HL-60/S4 treated with retinoic acid at 250 ng/mL for 4 days and 3 days (cell line): ENCODE data around the gene DALRD3.

Source experiments
- in situ Hi-C: fragments of 300-500 bp; cut with MboI; formaldehyde crosslinking; loops from 2 replicates; pipeline ENCODE4 v1.7.0; 2022; ENCODE audit warnings: low sequenced_read_pairs

The DALRD3 gene, protein sequence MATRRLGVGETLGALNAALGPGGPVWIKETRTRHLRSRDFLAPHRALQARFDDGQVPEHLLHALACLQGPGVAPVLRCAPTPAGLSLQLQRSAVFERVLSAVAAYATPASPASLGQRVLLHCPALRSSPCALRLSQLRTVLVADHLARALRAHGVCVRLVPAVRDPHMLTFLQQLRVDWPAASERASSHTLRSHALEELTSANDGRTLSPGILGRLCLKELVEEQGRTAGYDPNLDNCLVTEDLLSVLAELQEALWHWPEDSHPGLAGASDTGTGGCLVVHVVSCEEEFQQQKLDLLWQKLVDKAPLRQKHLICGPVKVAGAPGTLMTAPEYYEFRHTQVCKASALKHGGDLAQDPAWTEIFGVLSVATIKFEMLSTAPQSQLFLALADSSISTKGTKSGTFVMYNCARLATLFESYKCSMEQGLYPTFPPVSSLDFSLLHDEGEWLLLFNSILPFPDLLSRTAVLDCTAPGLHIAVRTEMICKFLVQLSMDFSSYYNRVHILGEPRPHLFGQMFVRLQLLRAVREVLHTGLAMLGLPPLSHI

DNA sequence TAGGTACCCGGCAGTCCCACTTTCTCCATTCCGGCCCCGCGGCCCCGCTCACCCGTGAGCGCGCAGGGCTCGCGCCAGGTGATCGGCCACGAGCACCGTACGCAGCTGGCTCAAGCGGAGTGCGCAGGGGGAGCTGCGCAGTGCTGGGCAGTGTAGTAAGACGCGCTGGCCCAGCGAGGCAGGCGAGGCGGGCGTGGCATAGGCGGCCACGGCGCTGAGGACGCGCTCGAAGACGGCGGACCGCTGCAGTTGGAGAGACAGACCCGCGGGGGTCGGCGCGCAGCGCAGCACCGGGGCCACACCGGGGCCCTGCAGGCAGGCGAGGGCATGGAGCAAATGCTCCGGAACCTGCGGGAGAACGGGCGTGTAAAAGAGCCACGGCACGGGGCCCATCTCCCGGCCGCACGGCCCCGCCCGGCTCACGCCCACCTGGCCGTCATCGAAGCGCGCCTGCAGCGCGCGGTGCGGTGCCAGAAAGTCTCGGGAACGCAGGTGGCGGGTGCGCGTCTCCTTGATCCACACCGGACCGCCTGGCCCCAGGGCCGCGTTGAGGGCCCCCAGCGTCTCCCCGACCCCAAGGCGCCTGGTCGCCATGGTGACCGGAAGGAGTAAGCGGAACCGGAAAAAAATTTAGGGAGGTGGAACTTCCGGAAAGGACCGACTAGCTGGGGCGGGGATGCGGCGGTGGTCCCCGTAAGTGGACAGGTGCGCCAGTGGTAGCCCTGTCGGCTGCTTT is at the start of gene DALRD3:
Gene DALRD3, minus strand, starts transcription at position 610 of the 736 bp plus-strand sequence. Its CDS starts 16 bp downstream, at position 594.
- in situ Hi-C loops: no loop called here

DNA sequence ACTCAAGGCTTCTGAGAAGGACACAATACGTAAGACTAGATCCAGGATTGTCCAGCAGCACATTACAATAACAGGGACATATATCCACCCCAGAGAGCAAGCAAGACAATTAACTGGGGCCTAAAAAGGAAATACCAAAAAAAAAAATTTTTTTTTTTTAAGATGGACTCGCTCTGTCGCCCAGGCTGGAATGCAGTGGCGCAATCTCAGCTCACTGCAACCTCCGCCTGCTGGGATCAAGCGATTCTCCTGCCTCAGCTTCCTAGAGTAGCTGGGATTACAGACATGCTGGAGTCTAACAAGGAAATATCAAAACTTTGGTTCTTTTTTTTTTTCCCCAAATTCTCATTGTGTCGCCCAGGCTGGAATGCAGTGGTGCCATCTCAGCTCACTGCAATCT is 39.6 kb upstream of the DALRD3 start:
- in situ Hi-C loops: no loop called here

DNA sequence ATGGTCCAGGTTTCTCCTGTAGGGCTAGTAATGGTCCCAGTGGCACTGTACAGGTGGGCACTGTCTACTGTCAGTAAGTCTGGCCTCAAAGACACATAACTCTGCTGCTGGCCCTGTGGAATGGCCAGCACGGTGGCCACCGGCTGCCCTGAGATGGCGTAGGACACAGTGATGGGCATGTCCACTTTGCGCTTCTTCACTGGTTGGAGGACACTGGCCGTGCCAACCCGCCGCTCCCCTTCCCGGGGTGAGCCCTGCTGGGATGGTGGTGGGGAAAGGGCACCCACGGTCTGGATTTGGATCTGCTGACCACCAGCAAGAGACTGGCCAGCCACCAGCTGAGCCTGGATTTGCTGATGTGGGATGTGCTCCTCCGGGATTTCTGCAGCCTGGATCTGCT is 38.9 kb upstream of the DALRD3 start:
- in situ Hi-C loops: no loop called here

DNA sequence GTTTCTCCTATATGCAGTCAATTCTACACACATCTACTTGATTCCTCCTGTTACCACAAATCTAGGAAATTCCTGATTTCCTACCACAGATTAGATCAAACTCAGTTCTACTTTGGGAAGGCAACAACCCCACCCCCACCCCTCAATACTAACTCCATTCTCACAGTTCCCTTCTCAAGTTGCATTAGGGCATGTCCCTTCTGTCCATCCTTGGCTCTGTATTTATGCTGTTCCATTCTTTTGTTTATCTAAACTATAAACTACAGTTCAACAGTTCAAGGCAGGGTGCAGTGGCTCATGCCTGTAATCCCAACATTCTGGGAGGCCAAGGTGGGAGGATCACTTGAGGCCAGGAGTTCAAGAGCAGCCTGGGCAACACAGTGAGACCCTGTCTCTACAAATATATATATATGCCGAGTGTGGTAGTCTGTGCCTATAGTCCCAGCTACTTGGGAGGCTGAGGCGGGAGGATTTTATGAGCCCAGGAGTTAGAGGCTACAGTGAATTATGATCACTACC is 36.0 kb upstream of the DALRD3 start:
- in situ Hi-C loops: no loop called here

DNA sequence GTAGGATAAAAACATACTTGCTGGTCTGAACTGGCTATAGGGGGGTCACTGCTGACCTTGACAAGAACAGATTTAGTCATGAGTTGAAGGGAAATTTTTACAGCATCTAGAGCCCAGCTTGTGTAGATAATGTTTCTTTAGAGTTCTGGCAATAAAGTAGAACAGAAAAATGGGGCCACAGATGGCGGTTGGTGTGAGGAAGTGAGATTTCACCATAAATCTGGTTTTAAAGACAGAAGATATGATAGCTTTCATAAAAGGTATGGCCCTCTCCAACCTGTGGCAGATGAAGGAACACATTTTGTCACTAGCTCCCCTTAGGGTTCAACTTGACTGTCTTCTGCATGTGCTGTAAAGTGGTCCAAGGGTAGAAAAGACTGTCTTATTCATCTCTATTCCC is 35.2 kb upstream of the DALRD3 start:
- in situ Hi-C loops: no loop called here

DNA sequence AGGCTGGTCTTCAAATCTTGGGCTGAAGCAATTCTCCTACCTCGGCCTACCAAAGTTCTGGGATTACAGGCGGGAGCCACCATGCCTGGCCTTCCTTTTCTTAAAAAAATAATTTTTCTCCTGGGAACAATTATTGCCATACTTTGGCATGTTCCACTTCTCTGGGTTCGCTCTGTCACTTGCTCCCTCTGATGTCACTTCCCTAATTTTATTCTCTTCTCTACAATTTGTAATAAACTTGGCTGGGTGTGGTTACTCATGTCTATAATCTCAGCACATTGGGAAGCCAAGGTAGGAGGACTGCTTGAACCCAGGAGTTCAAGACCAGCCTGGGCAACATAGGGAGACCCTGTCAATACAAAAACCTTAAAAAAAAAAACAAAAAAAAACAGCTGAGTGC is 16.9 kb upstream of the DALRD3 start:
- in situ Hi-C loops: no loop called here

DNA sequence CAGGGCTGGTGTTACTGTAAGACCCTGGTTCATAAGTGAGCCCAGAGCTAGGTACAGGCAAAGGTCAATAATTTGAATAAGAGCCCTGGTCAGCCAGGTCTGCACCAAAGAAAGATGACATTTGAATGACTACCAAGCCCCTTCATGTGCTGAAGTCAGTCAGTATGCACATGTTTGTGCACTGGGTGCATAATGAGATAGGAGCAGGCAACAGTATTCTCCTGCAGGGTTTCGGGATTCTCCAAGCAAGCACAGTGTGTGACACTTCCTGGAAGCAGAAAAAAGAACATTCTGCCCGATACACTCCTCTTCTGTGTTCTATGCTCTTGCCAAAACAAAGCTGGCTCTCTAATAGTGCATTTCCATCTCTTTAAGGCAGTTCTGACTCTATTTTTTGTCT is 16.3 kb upstream of the DALRD3 start:
- in situ Hi-C loops: no loop called here

DNA sequence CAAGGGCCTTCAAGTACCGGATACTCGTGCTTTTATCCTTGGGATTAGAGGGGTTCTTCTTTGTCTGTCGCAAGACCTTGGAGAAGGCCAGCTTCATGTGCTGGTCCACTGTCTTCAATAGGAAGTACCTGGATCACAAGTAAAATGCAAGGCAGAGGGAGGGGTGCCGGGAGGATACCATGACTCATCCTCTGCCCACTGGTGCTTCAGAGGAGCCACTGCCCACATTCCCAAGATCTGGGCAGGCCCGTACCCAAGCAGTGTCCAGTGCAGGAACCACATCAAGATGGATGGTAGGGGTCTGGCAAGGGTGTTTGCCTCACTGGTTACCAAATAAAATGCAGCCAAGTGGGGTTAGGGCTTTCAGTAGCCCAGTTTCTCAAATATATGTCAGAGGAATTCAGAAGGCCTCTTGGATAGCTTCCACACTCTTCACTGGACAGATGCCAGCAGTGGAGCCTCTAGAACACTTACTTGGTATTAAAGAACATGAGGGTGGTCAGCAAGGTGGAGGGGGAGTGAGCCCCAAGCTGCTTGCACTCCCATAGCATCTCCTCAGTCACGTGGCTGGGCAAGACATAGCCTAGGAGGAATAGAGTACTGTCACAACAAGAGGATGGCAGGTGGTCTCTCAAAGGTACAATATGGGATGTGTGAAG is 14.4 kb upstream of the DALRD3 start:
- in situ Hi-C loops: no loop called here

DNA sequence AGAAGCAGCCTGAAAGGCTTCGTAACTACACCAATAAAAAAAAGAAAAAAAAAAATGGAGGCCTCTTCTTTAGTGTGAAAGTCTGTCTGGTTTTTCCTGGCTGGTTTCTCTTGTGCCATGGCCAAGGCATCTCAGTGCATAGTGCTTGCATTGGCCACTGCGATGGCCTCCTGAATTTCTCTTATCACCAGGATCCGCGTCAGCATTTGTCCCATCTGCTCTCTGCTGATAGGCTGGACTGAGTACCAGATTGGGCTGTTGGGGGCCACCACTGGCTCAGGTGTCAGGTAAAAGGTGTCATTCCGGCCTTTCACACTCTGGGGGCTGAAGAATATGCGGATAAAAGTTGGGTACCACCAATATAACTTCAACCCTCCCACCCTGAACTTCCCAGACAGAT is 11.9 kb upstream of the DALRD3 start:
- in situ Hi-C loops: no loop called here

DNA sequence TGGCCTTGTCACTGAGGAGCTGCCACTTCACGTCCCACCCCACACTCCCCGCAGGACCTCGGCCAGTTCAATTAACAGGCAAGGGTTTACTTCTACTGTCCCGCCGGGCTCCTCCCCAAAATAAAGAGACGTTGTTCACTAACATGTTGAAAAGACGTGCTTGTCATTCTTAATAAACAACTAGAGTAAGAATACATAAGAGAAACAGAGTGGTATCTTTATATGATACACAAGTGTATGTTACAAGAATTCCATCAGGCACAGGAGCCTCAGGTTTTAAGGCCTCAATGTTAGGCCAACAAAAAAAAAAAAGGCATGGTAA is 11.1 kb upstream of the DALRD3 start:
- in situ Hi-C loops: no loop called here

DNA sequence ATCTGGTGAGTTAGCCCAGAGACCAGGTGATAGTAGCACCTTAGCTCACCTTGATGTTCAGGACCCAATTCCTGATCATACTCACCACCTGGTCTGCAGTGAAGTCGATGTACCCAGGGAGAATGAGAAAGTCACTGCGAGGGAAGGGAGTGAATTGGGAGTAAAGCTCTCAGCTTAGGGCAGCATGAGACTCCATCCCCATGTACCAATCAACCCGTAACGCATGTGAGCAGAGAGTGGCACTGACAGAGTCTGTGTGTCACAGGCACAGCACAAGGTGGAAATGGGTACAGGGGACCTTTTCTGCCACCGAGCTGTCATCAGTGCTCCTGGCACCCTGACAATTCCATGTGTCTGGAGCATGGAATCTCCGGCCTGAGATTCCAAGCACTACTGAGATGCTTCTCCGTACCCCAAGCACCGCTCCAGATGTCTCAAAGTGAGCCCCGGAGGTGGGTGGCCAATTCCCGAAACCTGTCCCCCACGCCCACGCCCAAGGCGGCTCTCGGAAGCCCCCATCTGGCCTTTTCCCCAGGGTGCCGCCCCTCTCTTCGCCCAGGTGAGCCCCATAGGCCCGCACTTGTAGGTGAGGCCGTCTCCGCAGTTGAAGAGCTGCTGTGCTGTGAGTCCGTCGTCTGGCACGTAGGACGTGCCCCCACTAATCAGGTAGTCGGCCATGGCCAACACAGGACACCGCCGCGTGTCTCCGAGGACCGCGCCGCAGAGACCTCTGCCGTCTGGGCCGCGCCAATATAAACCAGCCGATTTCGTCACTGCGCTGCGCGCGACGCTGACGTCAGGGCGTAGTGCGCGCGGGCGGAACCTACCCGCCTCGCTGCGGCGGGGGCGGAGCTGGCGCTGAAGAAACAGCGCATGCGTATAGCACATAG is 10.5 kb upstream of the DALRD3 start, which contains the start of gene IMPDH2:
Gene IMPDH2, minus strand, starts transcription at position 726 of the 890 bp plus-strand sequence. Its CDS starts 48 bp downstream, at position 678.
- in situ Hi-C loops: no loop called here

DNA sequence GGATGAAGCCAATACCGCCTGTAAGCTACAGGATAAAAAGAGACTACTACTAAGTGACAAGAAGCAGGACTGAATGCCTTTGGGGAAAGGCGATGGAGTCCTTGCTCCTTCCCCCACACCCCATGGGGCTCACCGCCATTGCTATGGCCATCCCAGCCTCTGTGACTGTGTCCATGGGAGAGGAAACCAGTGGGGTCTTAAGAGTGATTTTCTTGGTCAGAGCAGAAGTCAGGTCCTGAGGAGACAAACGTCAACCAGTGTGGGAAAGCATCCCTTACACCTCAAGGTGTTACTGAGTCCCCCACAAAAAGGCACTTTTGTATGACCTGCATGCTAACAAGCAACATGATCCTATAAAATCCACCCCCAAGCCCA is 9.9 kb upstream of the DALRD3 start:
- in situ Hi-C loops: no loop called here

DNA sequence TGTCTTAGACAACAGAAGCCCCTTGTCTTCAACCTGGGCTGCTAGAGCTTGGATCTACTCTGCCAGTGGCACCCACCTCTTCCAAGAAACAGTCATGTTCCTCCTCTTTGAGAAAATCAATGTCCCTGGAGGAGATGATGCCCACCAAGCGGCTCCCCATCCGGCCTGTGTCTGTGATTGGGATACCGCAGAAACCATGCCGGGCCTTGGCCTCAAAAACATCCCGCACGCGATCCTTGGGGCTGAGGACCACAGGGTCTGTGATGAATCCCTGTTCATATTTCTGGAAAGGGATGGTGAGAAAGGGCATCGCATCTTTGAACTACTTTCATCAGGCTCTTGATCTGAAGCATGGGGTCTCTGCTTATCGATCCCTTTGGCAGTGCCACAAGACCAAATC is 9.3 kb upstream of the DALRD3 start:
- in situ Hi-C loops: no loop called here

DNA sequence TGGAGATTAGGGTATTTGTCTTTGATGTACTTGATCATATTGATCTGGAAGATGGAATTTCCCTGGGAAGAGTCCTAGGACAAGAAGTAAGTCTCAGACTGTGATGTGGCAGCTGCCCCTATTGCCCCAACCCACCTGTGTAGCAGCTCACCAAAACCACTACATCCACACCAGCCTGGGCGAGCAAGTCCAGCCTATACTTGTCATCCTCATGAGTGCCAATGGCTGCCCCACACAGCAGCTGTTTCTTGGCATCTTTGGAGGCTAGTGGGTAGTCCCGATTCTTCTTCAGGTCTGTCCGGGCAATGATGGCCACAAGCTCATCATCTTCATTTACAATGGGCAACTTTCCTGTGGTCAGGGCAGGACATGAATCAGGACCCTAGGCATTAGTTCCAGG is 8.2 kb upstream of the DALRD3 start:
- in situ Hi-C loops: no loop called here

DNA sequence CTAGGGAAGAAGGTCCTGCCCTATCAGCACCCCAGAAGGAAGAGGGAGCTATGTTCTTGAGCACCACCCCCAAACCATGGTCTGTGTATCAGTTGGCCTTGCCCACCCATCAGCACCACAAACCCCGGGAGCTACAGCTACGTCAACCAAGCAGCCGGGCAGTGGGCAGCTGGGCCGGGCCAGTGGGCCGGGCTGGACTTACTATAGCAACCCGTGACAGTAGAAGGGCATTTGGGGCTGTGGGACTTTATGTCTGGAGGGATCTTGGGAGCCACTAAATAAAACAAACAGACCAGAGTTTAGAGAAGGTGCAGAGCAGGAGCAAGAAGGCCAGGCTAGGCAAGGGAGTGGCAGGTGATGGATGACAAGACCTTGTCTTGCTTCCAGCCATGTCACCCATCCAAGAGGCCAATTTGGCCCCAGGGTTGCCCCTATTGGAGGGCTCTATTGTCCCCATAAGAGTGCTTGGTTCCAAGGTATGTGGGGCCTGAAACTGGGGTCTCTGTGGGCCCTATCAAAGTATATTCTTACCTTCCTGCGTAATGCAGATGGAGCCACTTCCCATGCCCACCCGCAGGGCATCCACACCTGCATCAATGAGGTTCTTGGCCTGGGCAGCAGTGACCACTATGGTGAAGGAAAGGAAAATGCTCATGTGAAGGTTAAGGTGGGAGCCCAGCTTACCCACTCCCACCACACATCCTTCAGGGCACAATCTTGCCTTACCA is 7.6 kb upstream of the DALRD3 start:
- in situ Hi-C loops: no loop called here

DNA sequence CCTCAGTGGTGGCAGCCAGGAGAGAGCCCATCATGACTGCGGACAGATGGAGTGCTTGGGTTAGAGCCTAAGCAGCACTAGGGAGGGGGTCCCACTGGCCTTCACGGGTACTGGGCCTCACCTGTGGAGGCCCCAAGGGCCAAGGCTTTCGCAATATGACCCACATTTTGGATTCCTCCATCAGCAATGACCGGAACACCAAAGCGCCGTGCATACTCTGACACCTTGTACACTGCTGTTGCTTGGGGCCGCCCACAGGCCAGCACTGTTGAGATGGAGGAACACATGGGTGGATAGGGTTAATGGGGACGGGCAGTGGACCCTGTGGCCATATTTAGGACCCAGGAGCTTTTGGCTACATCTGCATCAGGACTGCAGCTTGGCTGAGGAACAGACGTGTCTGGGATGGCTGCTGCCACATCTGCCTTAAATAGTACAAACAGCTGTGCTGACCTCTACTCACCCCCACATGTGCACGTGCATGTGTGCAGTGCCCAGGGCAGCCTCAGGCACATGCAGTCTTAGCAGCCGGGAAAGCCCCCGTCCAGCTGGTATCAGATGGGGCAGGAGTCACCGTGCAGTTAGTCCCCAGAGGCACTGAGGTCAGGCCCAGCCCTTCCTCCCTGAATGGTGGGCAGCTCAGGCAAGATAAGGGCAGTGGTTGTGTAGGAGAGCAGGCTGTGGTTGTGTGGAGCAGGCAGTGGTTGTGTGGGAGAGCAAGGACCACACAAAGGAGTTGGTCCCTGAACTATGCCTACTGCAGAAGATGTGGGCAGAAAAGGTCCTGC is 6.8 kb upstream of the DALRD3 start:
- in situ Hi-C loops: no loop called here

DNA sequence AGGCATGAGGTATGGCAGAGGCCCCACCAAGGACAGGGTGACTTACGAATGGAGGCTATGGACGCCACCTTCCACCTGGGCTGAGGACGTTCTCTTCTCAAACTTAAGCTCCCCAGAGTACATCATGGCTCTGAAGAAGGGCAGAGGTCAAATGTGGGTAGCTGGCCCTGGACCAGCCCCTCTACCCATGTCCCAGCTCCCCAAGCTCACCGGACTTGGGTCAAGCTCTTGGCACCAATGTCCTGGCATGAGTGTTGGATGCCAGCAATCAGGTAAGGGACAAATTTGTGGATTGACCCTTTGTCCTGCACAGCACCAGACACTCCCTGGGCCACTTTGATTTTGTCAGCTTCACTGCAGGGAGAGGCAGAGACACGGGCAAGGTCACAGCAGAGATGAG is 6.1 kb upstream of the DALRD3 start:
- in situ Hi-C loops: no loop called here

DNA sequence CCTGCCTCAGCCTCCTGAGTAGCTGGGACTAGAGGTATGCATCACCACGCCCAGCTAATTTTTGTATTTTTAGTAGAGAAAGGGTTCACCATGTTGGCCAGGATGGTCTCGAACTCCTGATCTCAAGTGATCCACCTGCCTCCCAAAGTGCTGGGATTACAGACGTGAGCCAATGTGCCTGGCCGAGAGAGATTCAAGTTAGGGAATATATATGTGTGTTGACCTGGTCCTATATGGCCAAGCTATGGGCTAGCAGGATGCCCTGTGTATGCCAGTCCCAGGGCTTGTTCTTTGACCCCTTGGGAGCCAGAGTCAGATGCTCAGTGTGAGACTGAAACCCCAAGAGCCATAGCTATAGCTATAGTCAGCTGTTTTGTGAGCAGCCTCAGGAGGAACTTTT is 5.4 kb upstream of the DALRD3 start:
- in situ Hi-C loops: no loop called here

DNA sequence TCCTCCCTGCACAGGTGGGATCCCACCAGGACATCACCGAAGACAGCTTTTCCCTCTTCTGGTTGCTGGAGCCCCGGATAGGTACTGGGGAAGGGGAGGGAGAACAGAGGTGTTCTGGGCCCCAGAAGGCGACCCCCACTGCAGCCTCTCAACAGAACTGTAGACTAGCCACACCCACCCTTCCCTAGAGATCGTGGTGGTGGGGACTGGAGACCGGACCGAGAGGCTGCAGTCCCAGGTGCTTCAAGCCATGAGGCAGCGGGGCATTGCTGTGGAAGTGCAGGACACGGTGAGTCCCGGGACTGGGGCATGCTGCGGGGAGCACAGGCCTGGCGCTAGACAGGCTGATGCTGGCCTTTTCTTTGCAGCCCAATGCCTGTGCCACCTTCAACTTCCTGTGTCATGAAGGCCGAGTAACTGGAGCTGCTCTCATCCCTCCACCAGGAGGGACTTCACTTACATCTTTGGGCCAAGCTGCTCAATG is 4.3 kb upstream of the DALRD3 start:
- in situ Hi-C loops: no loop called here
